K562 (cell line): ENCODE results near the gene STX1A. TPM values are rescaled to one million over a fixed set of nuclear protein-coding genes. Genes with fewer than 3 reads are reported as not detected.

Experiments
- polyA plus RNA-seq, 8 experiments: library from polyadenylated mRNA; depleted of rRNA in 4 of 8; stranded (reverse) in 5 of 8; unstranded in 3 of 8; fragments of >200 nt; fragmentation: Nextera tagmentation in 2 of 8; fragmentation: Illumina TruSeq in 1 of 8; extraction: Ambion mirVana in 2 of 8; extraction: Trizol in 1 of 8; gene quantifications; 2 replicates each; pipeline versions ENCODE4 v1.2.1 to v1.2.3, GENCODE V29; 2011 to 2014; ENCODE audit warnings: inconsistent platforms in 1 of 8, missing spikeins in 1 of 8
- total RNA-seq, 7 experiments: library from RNA; depleted of rRNA in 6 of 7; stranded (reverse); fragments of >200 nt in 6 of 7; fragmentation: Illumina TruSeq in 2 of 7; extraction: Trizol in 2 of 7; gene quantifications; 2 replicates each; pipeline versions ENCODE4 v1.2.1 to v1.2.3, GENCODE V29; 2011 to 2021; ENCODE audit warnings: low replicate concordance in 1 of 7
- TF ChIP-seq, protein P1 (sequence below), 2 experiments: fragments of 450-650 bp; formaldehyde crosslinking in 1 of 2; IDR thresholded peaks; 2 replicates each; pipeline versions ENCODE4 v1.4.0 to v1.6.1; 2014 to 2020; ENCODE audit warnings: mild to moderate bottlenecking in 2 of 2, borderline replicate concordance in 1 of 2, low read depth in 1 of 2

The STX1A gene
- total and polyA plus RNA-seq, 9 of the 15 experiments (the other 6 are each of a cell fraction or from before 2014, with no cell fraction given): 0.04 to 15.1 (median 6.3) TPM

DNA sequence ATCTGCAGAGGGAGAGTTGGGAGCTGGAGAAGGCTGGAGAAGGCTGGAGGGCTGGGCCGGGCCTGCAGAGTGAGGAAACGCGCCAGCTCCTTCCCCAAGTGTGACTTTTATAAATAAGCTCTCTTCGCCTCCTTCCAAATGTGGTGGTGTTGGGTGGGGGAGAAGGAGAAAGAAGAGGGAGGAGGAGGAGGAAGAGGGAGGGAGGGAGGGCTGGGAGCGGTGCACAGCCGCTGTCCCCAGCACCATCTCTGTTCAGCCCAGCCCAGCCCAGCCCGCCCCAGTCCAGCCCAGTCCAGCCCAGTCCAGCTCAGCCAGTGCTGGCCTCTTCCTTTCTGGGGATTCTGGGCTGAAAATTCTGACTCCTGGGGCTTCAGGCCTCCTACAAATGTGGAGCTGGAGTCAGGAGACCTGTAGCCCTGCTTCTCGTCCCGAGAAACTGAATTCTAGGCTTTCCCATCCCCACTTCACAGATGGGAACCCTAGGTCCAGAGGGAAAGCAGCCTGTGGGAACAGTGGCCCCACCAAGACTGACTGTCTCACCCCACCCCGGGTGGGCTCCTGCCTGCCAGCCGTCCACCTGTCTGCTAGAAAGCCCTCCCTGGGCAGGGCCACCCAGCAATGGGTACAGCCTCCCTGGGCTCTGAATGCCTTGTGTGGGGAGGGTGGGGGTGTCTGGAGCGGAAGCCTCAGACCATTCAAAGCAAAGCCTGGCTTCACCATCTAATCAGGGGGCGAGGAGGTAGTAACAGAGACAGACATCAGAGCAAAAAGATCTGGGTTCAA is 2.3 kb downstream of the STX1A start (continued):
- TF ChIP-seq, protein P1, sequence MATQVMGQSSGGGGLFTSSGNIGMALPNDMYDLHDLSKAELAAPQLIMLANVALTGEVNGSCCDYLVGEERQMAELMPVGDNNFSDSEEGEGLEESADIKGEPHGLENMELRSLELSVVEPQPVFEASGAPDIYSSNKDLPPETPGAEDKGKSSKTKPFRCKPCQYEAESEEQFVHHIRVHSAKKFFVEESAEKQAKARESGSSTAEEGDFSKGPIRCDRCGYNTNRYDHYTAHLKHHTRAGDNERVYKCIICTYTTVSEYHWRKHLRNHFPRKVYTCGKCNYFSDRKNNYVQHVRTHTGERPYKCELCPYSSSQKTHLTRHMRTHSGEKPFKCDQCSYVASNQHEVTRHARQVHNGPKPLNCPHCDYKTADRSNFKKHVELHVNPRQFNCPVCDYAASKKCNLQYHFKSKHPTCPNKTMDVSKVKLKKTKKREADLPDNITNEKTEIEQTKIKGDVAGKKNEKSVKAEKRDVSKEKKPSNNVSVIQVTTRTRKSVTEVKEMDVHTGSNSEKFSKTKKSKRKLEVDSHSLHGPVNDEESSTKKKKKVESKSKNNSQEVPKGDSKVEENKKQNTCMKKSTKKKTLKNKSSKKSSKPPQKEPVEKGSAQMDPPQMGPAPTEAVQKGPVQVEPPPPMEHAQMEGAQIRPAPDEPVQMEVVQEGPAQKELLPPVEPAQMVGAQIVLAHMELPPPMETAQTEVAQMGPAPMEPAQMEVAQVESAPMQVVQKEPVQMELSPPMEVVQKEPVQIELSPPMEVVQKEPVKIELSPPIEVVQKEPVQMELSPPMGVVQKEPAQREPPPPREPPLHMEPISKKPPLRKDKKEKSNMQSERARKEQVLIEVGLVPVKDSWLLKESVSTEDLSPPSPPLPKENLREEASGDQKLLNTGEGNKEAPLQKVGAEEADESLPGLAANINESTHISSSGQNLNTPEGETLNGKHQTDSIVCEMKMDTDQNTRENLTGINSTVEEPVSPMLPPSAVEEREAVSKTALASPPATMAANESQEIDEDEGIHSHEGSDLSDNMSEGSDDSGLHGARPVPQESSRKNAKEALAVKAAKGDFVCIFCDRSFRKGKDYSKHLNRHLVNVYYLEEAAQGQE (IDR thresholded peaks at IDR 0.05; ENCODE audit: borderline replicate concordance): peak; percentile 74
- TF ChIP-seq, protein P1 (CRISPR knock-in tag; IDR thresholded peaks at IDR 0.05; ENCODE audit: low read depth): no peak
- TF ChIP-seq, all 486 proteins: peak for 2
